HepG2 (cell line): Measurements from ENCODE around the gene HDAC4. TPM values are rescaled to one million over a fixed set of nuclear protein-coding genes. Genes with fewer than 3 reads are reported as not detected.
A peak's percentile ranks its signal among the peaks of the same experiment; 100 is the strongest.

Experiments used
- CBX5 ChIP-seq: sonication (generic); formaldehyde crosslinking; IDR thresholded peaks from 2 replicates; pipeline ENCODE4 v1.4.0; 2020; ENCODE audit warnings: missing genetic modification reagents, borderline replicate concordance
- CTCF ChIP-seq: sonication (generic); formaldehyde crosslinking; IDR thresholded peaks from 2 replicates; pipeline ENCODE4 v1.5.0; 2020; ENCODE audit warnings: mild to moderate bottlenecking, missing genetic modification reagents, moderate library complexity
- FOXC1 ChIP-seq: sonication (generic); formaldehyde crosslinking; IDR thresholded peaks from 2 replicates; pipeline ENCODE4 v1.8.0; 2022; ENCODE audit warnings: mild to moderate bottlenecking, missing genetic modification reagents, borderline replicate concordance
- HINFP ChIP-seq: sonication (generic); formaldehyde crosslinking; IDR thresholded peaks from 2 replicates; pipeline ENCODE4 v1.4.0; 2020; ENCODE audit warnings: low read depth, mild to moderate bottlenecking, missing genetic modification reagents
- NFKB2 ChIP-seq: sonication (generic); formaldehyde crosslinking; IDR thresholded peaks from 2 replicates; pipeline ENCODE4 v1.4.0; 2020; ENCODE audit warnings: missing genetic modification reagents, borderline replicate concordance
- NONO ChIP-seq, 2 experiments: fragments of 450-650 bp in 1 of 2; sonication (generic) in 1 of 2; formaldehyde crosslinking in 1 of 2; IDR thresholded peaks in 1 of 2; conservative IDR thresholded peaks in 1 of 2; 2 replicates each; pipeline versions ENCODE4 v1.6.1 to v1.8.0; 2017 to 2022; ENCODE audit warnings: mild to moderate bottlenecking in 1 of 2, missing genetic modification reagents in 1 of 2, moderate library complexity in 1 of 2
- PATZ1 ChIP-seq: sonication (generic); formaldehyde crosslinking; IDR thresholded peaks from 2 replicates; pipeline ENCODE4 v1.4.0; 2020; ENCODE audit warnings: missing genetic modification reagents
- PTBP1 ChIP-seq: fragments of 200-400 bp; formaldehyde crosslinking; IDR thresholded peaks from 2 replicates; pipeline ENCODE4 v1.6.1; 2018; ENCODE audit warnings: low read length, low read depth; ENCODE audit not compliant: poor library complexity, severe bottlenecking
- RXRA ChIP-seq: sonication (generic); formaldehyde crosslinking; IDR thresholded peaks from 2 replicates; pipeline ENCODE4 v1.5.1; 2020; ENCODE audit warnings: missing genetic modification reagents
- ZFP36 ChIP-seq: fragments of 150-350 bp; IDR thresholded peaks from 2 replicates; pipeline ENCODE4 v1.6.1; 2018; ENCODE audit warnings: borderline replicate concordance, low read length, low read depth; ENCODE audit not compliant: partially characterized antibody
- ZNF350 ChIP-seq: sonication (generic); formaldehyde crosslinking; IDR thresholded peaks from 2 replicates; pipeline ENCODE4 v1.4.0; 2020; ENCODE audit warnings: mild to moderate bottlenecking, low read depth, missing genetic modification reagents, borderline replicate concordance
- ZNF841 ChIP-seq: sonication (generic); formaldehyde crosslinking; IDR thresholded peaks from 2 replicates; pipeline ENCODE4 v1.8.1; 2023; ENCODE audit warnings: missing genetic modification reagents, borderline replicate concordance
- polyA plus RNA-seq, 8 experiments: library from polyadenylated mRNA; depleted of rRNA in 3 of 8; stranded (reverse) in 7 of 8; unstranded in 1 of 8; fragments of >200 nt; fragmentation: Illumina TruSeq in 4 of 8; extraction: Trizol in 4 of 8; gene quantifications; 2 replicates each; pipeline versions ENCODE4 v1.2.1 to v1.2.3, GENCODE V29; 2011 to 2016; ENCODE audit warnings: low read depth in 4 of 8, missing spikeins in 1 of 8, mixed read lengths in 1 of 8; ENCODE audit not compliant: insufficient read depth in 1 of 8
- total RNA-seq, 5 experiments: library from RNA; depleted of rRNA; stranded (reverse); fragments of >200 nt; fragmentation: Illumina TruSeq; extraction: Trizol; gene quantifications; 2 replicates each; pipeline ENCODE4 v1.2.3, GENCODE V29; 2016; ENCODE audit warnings: low read depth in 1 of 5
- TF ChIP-seq, protein P1 (sequence below): sonication (generic); formaldehyde crosslinking; IDR thresholded peaks from 2 replicates; pipeline ENCODE4 v1.5.1; 2020; ENCODE audit warnings: mild to moderate bottlenecking, missing genetic modification reagents, moderate library complexity

Gene HDAC4
- total and polyA plus RNA-seq, 2 of the 13 experiments (the other 11 are each of a cell fraction or from before 2014, with no cell fraction given) = 10.1 to 11.5 TPM

DNA sequence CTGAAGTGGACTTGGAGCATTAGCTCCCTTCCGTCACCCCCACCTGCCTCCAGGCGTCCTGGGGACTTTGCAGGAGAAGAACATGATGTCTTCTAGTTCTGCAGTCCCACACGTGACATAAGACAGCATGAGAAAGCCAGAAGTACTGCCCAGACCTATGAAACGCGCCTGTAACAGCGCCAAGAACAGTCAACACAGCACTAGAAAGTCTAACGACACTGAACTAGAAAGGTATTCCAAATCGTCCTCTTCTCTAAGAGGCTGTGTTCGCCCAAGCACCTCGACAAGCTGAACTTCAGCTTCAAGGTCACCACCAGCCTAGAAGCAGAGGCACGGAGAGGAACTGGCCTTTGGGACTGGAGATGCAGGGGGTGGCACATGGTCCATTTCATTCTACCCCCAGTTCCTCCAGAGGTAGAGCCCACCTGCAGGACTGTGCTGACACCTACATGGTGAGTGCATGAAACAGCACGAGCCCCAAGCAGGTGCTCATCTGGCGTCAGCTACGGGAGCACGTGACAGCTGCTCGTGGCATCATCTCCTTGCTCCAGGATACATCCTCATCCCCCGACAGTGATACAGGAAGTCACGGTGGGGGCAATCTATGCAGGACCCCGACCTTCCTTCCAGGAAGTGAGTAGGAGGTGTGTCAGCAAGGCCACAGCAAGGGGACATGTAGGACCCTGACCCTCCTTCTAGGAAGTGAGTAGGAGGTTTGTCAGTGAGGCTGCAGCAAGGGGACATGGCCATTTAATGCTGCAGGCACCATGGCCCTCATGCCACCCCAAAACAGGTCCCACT lies 3.7 kb downstream of the HDAC4 start (continued):
- TF ChIP-seq PATZ1 (CRISPR knock-in tag) = peak; percentile 56
- no peak for TF ChIP-seq PTBP1
- TF ChIP-seq NONO (IDR thresholded peaks at IDR 0.05) = no peak
- 0 out of 2 replicates have a peak, but pooled peaks have one; percentile 35 for TF ChIP-seq NONO (CRISPR knock-in tag; conservative IDR thresholded peaks at IDR 0.05)
- TF ChIP-seq, protein P1, sequence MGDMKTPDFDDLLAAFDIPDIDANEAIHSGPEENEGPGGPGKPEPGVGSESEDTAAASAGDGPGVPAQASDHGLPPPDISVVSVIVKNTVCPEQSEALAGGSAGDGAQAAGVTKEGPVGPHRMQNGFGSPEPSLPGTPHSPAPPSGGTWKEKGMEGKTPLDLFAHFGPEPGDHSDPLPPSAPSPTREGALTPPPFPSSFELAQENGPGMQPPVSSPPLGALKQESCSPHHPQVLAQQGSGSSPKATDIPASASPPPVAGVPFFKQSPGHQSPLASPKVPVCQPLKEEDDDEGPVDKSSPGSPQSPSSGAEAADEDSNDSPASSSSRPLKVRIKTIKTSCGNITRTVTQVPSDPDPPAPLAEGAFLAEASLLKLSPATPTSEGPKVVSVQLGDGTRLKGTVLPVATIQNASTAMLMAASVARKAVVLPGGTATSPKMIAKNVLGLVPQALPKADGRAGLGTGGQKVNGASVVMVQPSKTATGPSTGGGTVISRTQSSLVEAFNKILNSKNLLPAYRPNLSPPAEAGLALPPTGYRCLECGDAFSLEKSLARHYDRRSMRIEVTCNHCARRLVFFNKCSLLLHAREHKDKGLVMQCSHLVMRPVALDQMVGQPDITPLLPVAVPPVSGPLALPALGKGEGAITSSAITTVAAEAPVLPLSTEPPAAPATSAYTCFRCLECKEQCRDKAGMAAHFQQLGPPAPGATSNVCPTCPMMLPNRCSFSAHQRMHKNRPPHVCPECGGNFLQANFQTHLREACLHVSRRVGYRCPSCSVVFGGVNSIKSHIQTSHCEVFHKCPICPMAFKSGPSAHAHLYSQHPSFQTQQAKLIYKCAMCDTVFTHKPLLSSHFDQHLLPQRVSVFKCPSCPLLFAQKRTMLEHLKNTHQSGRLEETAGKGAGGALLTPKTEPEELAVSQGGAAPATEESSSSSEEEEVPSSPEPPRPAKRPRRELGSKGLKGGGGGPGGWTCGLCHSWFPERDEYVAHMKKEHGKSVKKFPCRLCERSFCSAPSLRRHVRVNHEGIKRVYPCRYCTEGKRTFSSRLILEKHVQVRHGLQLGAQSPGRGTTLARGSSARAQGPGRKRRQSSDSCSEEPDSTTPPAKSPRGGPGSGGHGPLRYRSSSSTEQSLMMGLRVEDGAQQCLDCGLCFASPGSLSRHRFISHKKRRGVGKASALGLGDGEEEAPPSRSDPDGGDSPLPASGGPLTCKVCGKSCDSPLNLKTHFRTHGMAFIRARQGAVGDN (CRISPR knock-in tag) = peak; percentile 39
- 0 out of 2 replicates have a peak, but pooled peaks have one; percentile 18 for TF ChIP-seq CBX5 (CRISPR knock-in tag)
- TF ChIP-seq CTCF (CRISPR knock-in tag) = peak; percentile 85
- no peak for TF ChIP-seq NFKB2 (CRISPR knock-in tag)
- TF ChIP-seq FOXC1 (CRISPR knock-in tag) = no peak
- TF ChIP-seq ZFP36 = no peak
- TF ChIP-seq ZNF841 = no peak
- 0 out of 2 replicates have a peak, but pooled peaks have one; percentile 16 for TF ChIP-seq ZNF350
- TF ChIP-seq HINFP (CRISPR knock-in tag) = no peak
- TF ChIP-seq RXRA (CRISPR knock-in tag) = 0 out of 2 replicates have a peak, but pooled peaks have one; percentile 15
